ENCODE measurements around the gene INHBA. TPM values are rescaled to one million over a fixed set of nuclear protein-coding genes. Genes with fewer than 3 reads are reported as not detected.
A peak's percentile ranks its signal among the peaks of the same experiment; 100 is the strongest.

The INHBA gene
- total RNA-seq, 2 experiments from 2014 or later, result not detected

DNA sequence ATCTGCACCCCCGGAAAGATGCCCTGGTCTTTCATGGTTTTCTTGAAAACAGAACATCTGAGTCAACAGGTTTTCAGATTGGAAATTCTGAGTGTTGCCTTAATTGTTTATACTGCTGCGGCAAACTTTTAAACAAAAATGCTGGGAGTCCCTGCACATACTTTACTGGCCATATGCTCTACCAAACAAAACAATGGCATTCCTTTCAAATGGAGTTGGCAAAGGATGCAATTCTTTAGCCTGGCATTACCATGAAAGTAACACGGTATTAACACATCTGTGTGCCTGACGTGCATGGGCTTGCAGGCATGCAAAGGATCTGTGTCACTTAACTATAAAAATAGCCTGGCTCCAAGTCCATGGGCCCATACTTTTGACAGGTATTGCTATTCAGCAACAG lies 4.2 kb downstream of the INHBA start:
- TF ChIP-seq EZH2phosphoT487 (IDR thresholded peaks at IDR 0.05; ENCODE audit: borderline replicate concordance, low read depth, low read length), result no peak
- TF ChIP-seq, protein P1, sequence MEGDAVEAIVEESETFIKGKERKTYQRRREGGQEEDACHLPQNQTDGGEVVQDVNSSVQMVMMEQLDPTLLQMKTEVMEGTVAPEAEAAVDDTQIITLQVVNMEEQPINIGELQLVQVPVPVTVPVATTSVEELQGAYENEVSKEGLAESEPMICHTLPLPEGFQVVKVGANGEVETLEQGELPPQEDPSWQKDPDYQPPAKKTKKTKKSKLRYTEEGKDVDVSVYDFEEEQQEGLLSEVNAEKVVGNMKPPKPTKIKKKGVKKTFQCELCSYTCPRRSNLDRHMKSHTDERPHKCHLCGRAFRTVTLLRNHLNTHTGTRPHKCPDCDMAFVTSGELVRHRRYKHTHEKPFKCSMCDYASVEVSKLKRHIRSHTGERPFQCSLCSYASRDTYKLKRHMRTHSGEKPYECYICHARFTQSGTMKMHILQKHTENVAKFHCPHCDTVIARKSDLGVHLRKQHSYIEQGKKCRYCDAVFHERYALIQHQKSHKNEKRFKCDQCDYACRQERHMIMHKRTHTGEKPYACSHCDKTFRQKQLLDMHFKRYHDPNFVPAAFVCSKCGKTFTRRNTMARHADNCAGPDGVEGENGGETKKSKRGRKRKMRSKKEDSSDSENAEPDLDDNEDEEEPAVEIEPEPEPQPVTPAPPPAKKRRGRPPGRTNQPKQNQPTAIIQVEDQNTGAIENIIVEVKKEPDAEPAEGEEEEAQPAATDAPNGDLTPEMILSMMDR (conservative IDR thresholded peaks at IDR 0.05; ENCODE audit: low read length), result no peak
- ChIA-PET POLR2A (no interaction called here), CTCF (ENCODE audit: unreplicated experiment) (no interaction called here)
- no peaks in the 10 kb centered on the region for H3K4me1 ChIP-seq (ENCODE audit: insufficient read depth, low read length, poor library complexity, severe bottlenecking)
- no peak overlapping the region for H3K27ac ChIP-seq (ENCODE audit: low read depth, low read length, poor library complexity, severe bottlenecking)
- no peaks in the 10 kb centered on the region for H3K79me2 ChIP-seq (ENCODE audit: insufficient read depth, low read depth, low read length)
- intact Hi-C loops (cut with micrococcal nuclease; ENCODE audit: unreplicated experiment), result no loop called here
- H3K36me3 ChIP-seq (ENCODE audit: insufficient read depth, low read length), result no peaks in the 10 kb centered on the region
- BruUV-seq (replicated peaks), result no TSS peak
- H4K20me1 ChIP-seq (ENCODE audit: insufficient read depth, low read length), result no peaks in the 10 kb centered on the region
- H3K9me2 ChIP-seq (ENCODE audit: insufficient read depth, low read length), result no peaks in the 10 kb centered on the region
- no peak overlapping the region for H3K4me3 ChIP-seq (ENCODE audit: low read depth, low read length, poor library complexity, severe bottlenecking)
- no peak overlapping the region for H2AFZ ChIP-seq (ENCODE audit: low read length)
- no peak for DNase-seq (ENCODE audit: low spot score)
- H3K4me2 ChIP-seq (ENCODE audit: low read length), result no peak overlapping the region
- H3K9me3 ChIP-seq (ENCODE audit: low read length), result no peaks in the 10 kb centered on the region

DNA sequence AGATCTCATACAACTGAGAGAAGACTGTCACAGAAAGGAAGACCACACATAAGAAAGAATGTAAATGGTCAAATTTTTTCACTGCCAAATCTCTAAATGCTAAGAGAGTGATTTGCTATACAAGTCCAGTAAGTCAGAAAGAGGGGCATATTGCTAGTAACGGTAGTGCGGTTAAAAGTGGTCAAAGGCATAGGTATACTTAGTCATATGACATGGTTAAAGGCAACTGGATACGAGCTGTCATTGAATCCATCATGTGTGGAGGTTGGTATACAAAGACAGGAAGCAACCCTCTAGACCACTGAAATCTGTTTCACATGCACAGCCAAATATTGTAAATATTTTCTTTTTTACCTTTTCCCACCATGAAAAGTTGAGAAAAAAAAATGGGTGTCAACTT lies 4.8 kb downstream of the INHBA start:
- no peak overlapping the region for H3K4me2 ChIP-seq (ENCODE audit: low read length)

DNA sequence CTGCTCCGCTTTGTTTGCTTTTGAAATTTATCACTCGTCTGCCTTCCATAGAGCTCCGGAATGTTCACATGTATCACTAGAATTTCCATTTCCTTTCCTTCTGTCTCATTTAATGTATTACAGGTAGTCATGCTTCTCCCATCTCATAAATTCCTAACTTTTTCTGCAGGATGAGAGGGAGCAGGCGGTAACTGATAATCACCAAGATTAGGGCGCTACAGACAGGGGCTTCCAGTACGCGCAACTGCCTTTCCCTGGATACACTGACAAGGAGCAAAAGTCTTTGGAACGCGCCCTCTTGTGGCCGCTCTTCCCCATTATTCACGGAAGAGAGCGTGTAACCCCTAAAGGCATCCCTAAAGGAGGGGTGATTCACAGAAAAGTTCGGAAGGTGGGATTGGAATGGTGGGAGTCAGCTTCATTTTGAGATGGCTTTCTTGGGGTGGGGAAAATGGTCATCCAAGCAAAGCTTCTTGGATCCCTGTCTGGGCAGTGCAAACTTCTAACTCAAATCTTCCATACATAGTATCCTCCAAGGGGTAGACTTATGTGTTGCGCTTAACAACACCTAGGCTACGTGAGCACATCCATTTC lies 6.5 kb downstream of the INHBA start:
- Histone ChIP-seq H2AFZ (ENCODE audit: low read length) (no peak overlapping the region), H3K4me3 (ENCODE audit: low read depth, low read length, poor library complexity, severe bottlenecking) (no peak overlapping the region), H3K4me2 (ENCODE audit: low read length) (no peak overlapping the region), H4K20me1 (ENCODE audit: insufficient read depth, low read length) (no peaks in the 10 kb centered on the region), H3K9me2 (ENCODE audit: insufficient read depth, low read length) (no peaks in the 10 kb centered on the region), H3K4me1 (ENCODE audit: insufficient read depth, low read length, poor library complexity, severe bottlenecking) (no peaks in the 10 kb centered on the region), H3K27ac (ENCODE audit: low read depth, low read length, poor library complexity, severe bottlenecking) (no peak overlapping the region), H3K79me2 (ENCODE audit: insufficient read depth, low read depth, low read length) (no peaks in the 10 kb centered on the region), H3K36me3 (ENCODE audit: insufficient read depth, low read length) (no peaks in the 10 kb centered on the region), H3K9me3 (ENCODE audit: low read length) (no peaks in the 10 kb centered on the region)
- ChIA-PET CTCF (ENCODE audit: unreplicated experiment) (no interaction called here), POLR2A (no interaction called here)
- DNase-seq (ENCODE audit: low spot score), result peak; percentile 46
- TF ChIP-seq, protein P1 (conservative IDR thresholded peaks at IDR 0.05; ENCODE audit: low read length), result peak; percentile 89
- TF ChIP-seq EZH2phosphoT487 (IDR thresholded peaks at IDR 0.05; ENCODE audit: borderline replicate concordance, low read depth, low read length), result no peak
- BruUV-seq (replicated peaks), result no TSS peak
- intact Hi-C loops (cut with micrococcal nuclease; ENCODE audit: unreplicated experiment), result no loop called here

More for the DNA sequence above, 4.8 kb downstream of the INHBA start:
- Histone ChIP-seq H3K9me2 (ENCODE audit: insufficient read depth, low read length) (no peaks in the 10 kb centered on the region), H4K20me1 (ENCODE audit: insufficient read depth, low read length) (no peaks in the 10 kb centered on the region), H3K79me2 (ENCODE audit: insufficient read depth, low read depth, low read length) (no peaks in the 10 kb centered on the region), H3K4me3 (ENCODE audit: low read depth, low read length, poor library complexity, severe bottlenecking) (no peak overlapping the region), H2AFZ (ENCODE audit: low read length) (no peak overlapping the region), H3K9me3 (ENCODE audit: low read length) (no peaks in the 10 kb centered on the region), H3K4me1 (ENCODE audit: insufficient read depth, low read length, poor library complexity, severe bottlenecking) (no peaks in the 10 kb centered on the region), H3K36me3 (ENCODE audit: insufficient read depth, low read length) (no peaks in the 10 kb centered on the region), H3K27ac (ENCODE audit: low read depth, low read length, poor library complexity, severe bottlenecking) (no peak overlapping the region)
- DNase-seq (ENCODE audit: low spot score), result no peak
- intact Hi-C loops (cut with micrococcal nuclease; ENCODE audit: unreplicated experiment), result no loop called here
- ChIA-PET POLR2A (no interaction called here), CTCF (ENCODE audit: unreplicated experiment) (no interaction called here)
- no peak for TF ChIP-seq EZH2phosphoT487 (IDR thresholded peaks at IDR 0.05; ENCODE audit: borderline replicate concordance, low read depth, low read length)
- TF ChIP-seq, protein P1 (conservative IDR thresholded peaks at IDR 0.05; ENCODE audit: low read length), result no peak
- BruUV-seq (replicated peaks), result no TSS peak
